ENCODE data around the gene ACR.

DNA sequence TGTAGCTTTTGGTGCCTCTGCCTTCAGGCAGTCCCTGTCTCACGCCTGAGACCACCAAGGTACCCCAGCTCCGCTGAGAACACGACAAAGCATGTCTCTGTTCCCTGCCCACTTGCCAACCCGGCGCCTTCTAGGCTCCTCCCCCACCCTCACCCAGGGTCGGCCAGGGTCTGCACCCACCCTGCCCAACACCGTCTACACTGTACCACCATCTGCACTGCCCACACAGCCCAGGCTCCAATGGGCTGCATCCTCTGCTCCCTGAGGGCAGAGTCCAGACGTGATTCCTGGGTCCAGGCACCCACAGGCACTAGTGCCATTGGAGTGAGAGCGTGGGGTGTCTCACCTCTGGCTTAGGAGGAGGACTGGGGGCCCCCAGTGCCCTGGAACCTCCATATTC, 22.8 kb upstream of the ACR start:
- TF ChIP-seq CTCF (IDR thresholded peaks at IDR 0.05) (no peak), GATA2 (CRISPR knock-in tag; IDR thresholded peaks at IDR 0.05) (no peak), ELF1 (IDR thresholded peaks at IDR 0.05) (no peak)
- TF ChIP-seq, protein P1, sequence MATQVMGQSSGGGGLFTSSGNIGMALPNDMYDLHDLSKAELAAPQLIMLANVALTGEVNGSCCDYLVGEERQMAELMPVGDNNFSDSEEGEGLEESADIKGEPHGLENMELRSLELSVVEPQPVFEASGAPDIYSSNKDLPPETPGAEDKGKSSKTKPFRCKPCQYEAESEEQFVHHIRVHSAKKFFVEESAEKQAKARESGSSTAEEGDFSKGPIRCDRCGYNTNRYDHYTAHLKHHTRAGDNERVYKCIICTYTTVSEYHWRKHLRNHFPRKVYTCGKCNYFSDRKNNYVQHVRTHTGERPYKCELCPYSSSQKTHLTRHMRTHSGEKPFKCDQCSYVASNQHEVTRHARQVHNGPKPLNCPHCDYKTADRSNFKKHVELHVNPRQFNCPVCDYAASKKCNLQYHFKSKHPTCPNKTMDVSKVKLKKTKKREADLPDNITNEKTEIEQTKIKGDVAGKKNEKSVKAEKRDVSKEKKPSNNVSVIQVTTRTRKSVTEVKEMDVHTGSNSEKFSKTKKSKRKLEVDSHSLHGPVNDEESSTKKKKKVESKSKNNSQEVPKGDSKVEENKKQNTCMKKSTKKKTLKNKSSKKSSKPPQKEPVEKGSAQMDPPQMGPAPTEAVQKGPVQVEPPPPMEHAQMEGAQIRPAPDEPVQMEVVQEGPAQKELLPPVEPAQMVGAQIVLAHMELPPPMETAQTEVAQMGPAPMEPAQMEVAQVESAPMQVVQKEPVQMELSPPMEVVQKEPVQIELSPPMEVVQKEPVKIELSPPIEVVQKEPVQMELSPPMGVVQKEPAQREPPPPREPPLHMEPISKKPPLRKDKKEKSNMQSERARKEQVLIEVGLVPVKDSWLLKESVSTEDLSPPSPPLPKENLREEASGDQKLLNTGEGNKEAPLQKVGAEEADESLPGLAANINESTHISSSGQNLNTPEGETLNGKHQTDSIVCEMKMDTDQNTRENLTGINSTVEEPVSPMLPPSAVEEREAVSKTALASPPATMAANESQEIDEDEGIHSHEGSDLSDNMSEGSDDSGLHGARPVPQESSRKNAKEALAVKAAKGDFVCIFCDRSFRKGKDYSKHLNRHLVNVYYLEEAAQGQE (IDR thresholded peaks at IDR 0.05; ENCODE audit: low read depth, low read length): no peak
